ENCODE measurements around the gene NEU4.

The NEU4 gene

GRCh38 chr2:241846406-241846805, 37.4 kb downstream of the NEU4 start:
- TF ChIP-seq POLR2AphosphoS5 (IDR thresholded peaks at IDR 0.05; ENCODE audit: low read depth, low read length): no peak
- TF ChIP-seq REST (IDR thresholded peaks at IDR 0.05; ENCODE audit: insufficient read depth in 1 of 2, low read depth in 2 of 2, low read length in 2 of 2): no peak
- no peak for TF ChIP-seq TAF1 (IDR thresholded peaks at IDR 0.05; ENCODE audit: borderline replicate concordance, insufficient read depth, low read length)
- TF ChIP-seq FOXP2 (optimal IDR thresholded peaks at IDR 0.05; ENCODE audit: borderline replicate concordance, extremely low read depth, extremely low read length, insufficient read depth): no peak
- TF ChIP-seq SIN3A (IDR thresholded peaks at IDR 0.05; ENCODE audit: borderline replicate concordance, insufficient read depth, low read length): no peak

- TF ChIP-seq FOXP2 (optimal IDR thresholded peaks at IDR 0.05; ENCODE audit: borderline replicate concordance, extremely low read depth, extremely low read length, insufficient read depth) (no peak), TAF1 (IDR thresholded peaks at IDR 0.05; ENCODE audit: borderline replicate concordance, insufficient read depth, low read length) (no peak), SIN3A (IDR thresholded peaks at IDR 0.05; ENCODE audit: borderline replicate concordance, insufficient read depth, low read length) (no peak), REST (IDR thresholded peaks at IDR 0.05; ENCODE audit: insufficient read depth in 1 of 2, low read depth in 2 of 2, low read length in 2 of 2) (no peak)
Measured at GRCh38 chr2:241848761-241849615, 40.0 kb downstream of the NEU4 start.

DNA sequence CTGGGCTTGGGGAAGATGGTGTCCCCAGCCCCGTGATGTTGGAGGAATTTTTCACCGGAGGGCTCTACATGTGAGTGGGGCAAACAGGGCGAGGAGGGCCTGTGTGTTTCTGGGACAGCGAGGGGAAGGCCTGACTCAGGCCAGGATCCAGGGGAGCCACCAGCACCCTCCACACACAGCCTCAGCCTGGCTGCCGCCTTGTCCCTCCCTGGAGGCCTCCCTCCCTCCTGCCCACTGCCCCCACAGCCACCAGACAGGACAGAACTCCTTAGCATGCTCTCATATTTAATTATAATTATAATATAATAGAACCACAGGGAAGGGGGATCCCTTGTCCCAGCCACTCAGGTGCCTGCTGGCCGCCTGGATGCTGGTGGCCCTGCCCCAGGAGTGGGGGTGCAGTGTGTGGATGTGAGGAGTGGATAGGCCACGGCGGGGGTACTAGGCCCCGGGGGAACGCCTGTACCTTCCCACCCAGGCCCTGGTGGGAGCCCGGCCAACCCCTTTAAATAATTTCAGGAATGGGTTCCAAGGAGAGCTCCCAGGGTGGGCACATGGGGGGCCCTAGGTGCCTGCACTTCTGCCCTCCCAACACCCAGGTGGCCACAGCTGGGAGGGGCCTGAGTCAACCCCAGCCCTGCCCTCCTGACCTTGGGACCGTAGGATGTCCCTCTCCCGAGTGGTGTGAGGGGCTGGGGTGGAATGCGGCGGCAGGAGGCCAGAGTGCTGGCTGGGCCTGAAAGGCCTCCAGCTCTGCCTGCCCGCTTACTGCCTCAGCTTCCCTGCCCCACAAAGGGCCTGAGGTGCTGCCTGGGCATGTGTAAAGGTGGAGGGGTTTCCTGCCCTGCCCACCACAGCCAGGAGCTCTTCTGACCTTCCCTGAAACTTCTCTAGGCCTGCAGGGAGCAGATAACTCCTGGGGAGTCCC, 40.9 kb downstream of the NEU4 start:
- no peak for TF ChIP-seq TAF1 (IDR thresholded peaks at IDR 0.05; ENCODE audit: borderline replicate concordance, insufficient read depth, low read length)
- no peak for TF ChIP-seq FOXP2 (optimal IDR thresholded peaks at IDR 0.05; ENCODE audit: borderline replicate concordance, extremely low read depth, extremely low read length, insufficient read depth)
- no peak for TF ChIP-seq REST (IDR thresholded peaks at IDR 0.05; ENCODE audit: insufficient read depth in 1 of 2, low read depth in 2 of 2, low read length in 2 of 2)
- no peak for TF ChIP-seq POLR2AphosphoS5 (IDR thresholded peaks at IDR 0.05; ENCODE audit: low read depth, low read length)
- TF ChIP-seq SIN3A (IDR thresholded peaks at IDR 0.05; ENCODE audit: borderline replicate concordance, insufficient read depth, low read length): no peak

- TF ChIP-seq FOXP2 (optimal IDR thresholded peaks at IDR 0.05; ENCODE audit: borderline replicate concordance, extremely low read depth, extremely low read length, insufficient read depth) (no peak), TAF1 (IDR thresholded peaks at IDR 0.05; ENCODE audit: borderline replicate concordance, insufficient read depth, low read length) (no peak), POLR2AphosphoS5 (IDR thresholded peaks at IDR 0.05; ENCODE audit: low read depth, low read length) (no peak), SIN3A (IDR thresholded peaks at IDR 0.05; ENCODE audit: borderline replicate concordance, insufficient read depth, low read length) (no peak), REST (IDR thresholded peaks at IDR 0.05; ENCODE audit: insufficient read depth in 1 of 2, low read depth in 2 of 2, low read length in 2 of 2) (no peak)
Measured at GRCh38 chr2:241850544-241851324, 41.7 kb downstream of the NEU4 start.

Data from PFSK-1 (cell line).